HepG2 (cell line): Measurements from ENCODE around the gene ABCG2. TPM values are rescaled to one million over a fixed set of nuclear protein-coding genes. Genes with fewer than 3 reads are reported as not detected.

Experiments used
- ATAC-seq: fragments of 200-7000 bp; cut with Tn5 transposase; 3 replicates; pipeline ENCODE4 v1.9.1; 2020; ENCODE audit warnings: mild to moderate bottlenecking, moderate library complexity
- BruUV-seq: library from RNA; stranded (reverse); fragments of 400-500 nt; replicated peaks from 2 replicates; lab custom pipeline; 2021; lab: Mats Ljungman, UMichigan
- CTCF ChIA-PET: fragments of 300-600 bp; formaldehyde crosslinking; extraction: SDS; loops from one replicate; lab custom pipeline; 2021; ENCODE audit warnings: low total read pairs, inconsistent platforms, low intra/inter-chr PET ratio; lab: Yijun Ruan, JAX
- POLR2A ChIA-PET: fragments of 350-600 bp; sonication (Branson Sonifier 250); formaldehyde crosslinking; loops from one replicate; lab custom pipeline; 2020; ENCODE audit warnings: antibody characterized with exemption, inconsistent platforms; lab: Yijun Ruan, JAX
- DNase-seq: peaks from one replicate; pipeline ENCODE4 v3.0.0-alpha.2; 2015; ENCODE audit warnings: low spot score
- FAIRE-seq: peaks from 3 replicates; lab custom pipeline; 2011; peaks lifted over from hg19 to GRCh38; lab: Jason Lieb, UNC
- H2AFZ ChIP-seq: one replicate; pipeline ENCODE4 v1.6.1; 2011; ENCODE audit warnings: low read length, inconsistent platforms
- H3K27ac ChIP-seq: fragments of 300-600 bp; 3 replicates; pipeline ENCODE4 v1.8.0; 2011; ENCODE audit warnings: mixed run types, mild to moderate bottlenecking, mixed read lengths, low read length, inconsistent platforms; ENCODE audit not compliant: insufficient read depth; ENCODE audit errors: extremely low read length
- H3K27me3 ChIP-seq, 2 experiments: fragments of 200-600 bp in 1 of 2; 2 replicates in 1 of 2; 3 replicates in 1 of 2; pipeline versions ENCODE4 v1.6.0 to v1.8.0; 2011; ENCODE audit warnings: low read length in 2 of 2, mild to moderate bottlenecking in 2 of 2, moderate library complexity in 2 of 2, inconsistent platforms in 1 of 2; ENCODE audit not compliant: insufficient read depth in 2 of 2, control insufficient read depth in 1 of 2
- H3K36me3 ChIP-seq, 2 experiments: fragments of 200-600 bp in 1 of 2; replicated peaks in 1 of 2; 2 replicates in 1 of 2; 3 replicates in 1 of 2; pipeline versions ENCODE4 v1.5.1 to v1.8.0; 2011; ENCODE audit warnings: low read length in 2 of 2, inconsistent platforms in 1 of 2; ENCODE audit not compliant: insufficient read depth in 2 of 2, control insufficient read depth in 1 of 2
- H3K4me1 ChIP-seq: 2 replicates; pipeline ENCODE4 v1.5.1; 2012; ENCODE audit warnings: low read length, inconsistent platforms; ENCODE audit not compliant: insufficient read depth
- H3K4me2 ChIP-seq: 2 replicates; pipeline ENCODE4 v1.6.0; 2011; ENCODE audit warnings: low read depth, low read length, inconsistent platforms
- H3K4me3 ChIP-seq, 3 experiments: fragments of 200-600 bp in 1 of 3; sonication (generic), shearing (Covaris generic) in 1 of 3; replicated peaks in 1 of 3; 2 replicates each; pipeline ENCODE4 v1.5.1; 2011 to 2016; ENCODE audit warnings: low read length in 3 of 3, inconsistent platforms in 2 of 3, low read depth in 2 of 3, mild to moderate bottlenecking in 2 of 3, control low read depth in 1 of 3, mixed read lengths in 1 of 3; ENCODE audit not compliant: insufficient read depth in 1 of 3
- H3K79me2 ChIP-seq: one replicate; pipeline ENCODE4 v1.6.1; 2011; ENCODE audit warnings: low read length, inconsistent platforms; ENCODE audit not compliant: insufficient read depth
- H3K9ac ChIP-seq: 2 replicates; pipeline ENCODE4 v1.6.0; 2011; ENCODE audit warnings: mild to moderate bottlenecking, low read depth, low read length, inconsistent platforms; ENCODE audit not compliant: insufficient read depth
- H3K9me3 ChIP-seq: 2 replicates; pipeline ENCODE4 v1.5.1; 2012; ENCODE audit warnings: mild to moderate bottlenecking, low read length
- H4K20me1 ChIP-seq: 2 replicates; pipeline ENCODE4 v1.6.0; 2011; ENCODE audit warnings: inconsistent platforms, mild to moderate bottlenecking, low read length, moderate library complexity; ENCODE audit not compliant: insufficient read depth
- ARNT ChIP-seq: fragments of 450-650 bp; IDR thresholded peaks from 2 replicates; pipeline ENCODE4 v1.6.1; 2017
- CREBL2 ChIP-seq: sonication (generic); formaldehyde crosslinking; IDR thresholded peaks from 2 replicates; pipeline ENCODE4 v1.8.1; 2023; ENCODE audit warnings: missing genetic modification reagents, mild to moderate bottlenecking, borderline replicate concordance
- HMG20A ChIP-seq: IDR thresholded peaks from 2 replicates; pipeline ENCODE4 v1.6.1; 2016; ENCODE audit warnings: borderline replicate concordance
- HNRNPLL ChIP-seq: fragments of 200-400 bp; formaldehyde crosslinking; IDR thresholded peaks from 2 replicates; pipeline ENCODE4 v1.6.1; 2017; ENCODE audit warnings: mild to moderate bottlenecking, low read depth, low read length; ENCODE audit not compliant: poor library complexity, severe bottlenecking
- NFRKB ChIP-seq: fragments of 450-650 bp; IDR thresholded peaks from 2 replicates; pipeline ENCODE4 v1.6.1; 2017
- SNRNP70 ChIP-seq: fragments of 200-400 bp; formaldehyde crosslinking; IDR thresholded peaks from 2 replicates; pipeline ENCODE4 v1.6.1; 2017; ENCODE audit warnings: mild to moderate bottlenecking, low read depth, low read length, moderate library complexity
- THAP7 ChIP-seq: sonication (generic); formaldehyde crosslinking; IDR thresholded peaks from 2 replicates; pipeline ENCODE4 v1.8.1; 2023; ENCODE audit warnings: mild to moderate bottlenecking, missing genetic modification reagents
- YY1 ChIP-seq: IDR thresholded peaks from 2 replicates; pipeline ENCODE4 v1.6.1; 2011; ENCODE audit warnings: low read length, low read depth, moderate library complexity, mild to moderate bottlenecking; ENCODE audit not compliant: insufficient read depth, insufficient replicate concordance
- ZNF720 ChIP-seq: sonication (generic); formaldehyde crosslinking; IDR thresholded peaks from 2 replicates; pipeline ENCODE4 v1.4.0; 2020; ENCODE audit warnings: missing genetic modification reagents
- ZNF772 ChIP-seq: sonication (generic); formaldehyde crosslinking; IDR thresholded peaks from 2 replicates; pipeline ENCODE4 v1.5.0; 2020; ENCODE audit warnings: mild to moderate bottlenecking, missing genetic modification reagents
- WGBS: methylation state at CpG from one replicate; pipeline ENCODE4 v1.1.6; 2017; ENCODE audit warnings: low lambda C conversion rate; 5-methylcytosine and 5-hydroxymethylcytosine counted together
- in situ Hi-C: cut with HindIII; loops from 2 replicates; pipeline ENCODE4 v1.10.0; 2017; ENCODE audit warnings: low pct_unique_long_range_greater_than_20kb; ENCODE audit not compliant: extremely low pct_ligation_motif_present
- intact Hi-C: fragments of 100-400 bp; cut with micrococcal nuclease; formaldehyde crosslinking; loops from one replicate; pipeline ENCODE4 v1.10.0; 2022; ENCODE audit not compliant: unreplicated experiment
- polyA plus RNA-seq, 8 experiments: library from polyadenylated mRNA; depleted of rRNA in 3 of 8; stranded (reverse) in 7 of 8; unstranded in 1 of 8; fragments of >200 nt; fragmentation: Illumina TruSeq in 4 of 8; extraction: Trizol in 4 of 8; gene quantifications; 2 replicates each; pipeline versions ENCODE4 v1.2.1 to v1.2.3, GENCODE V29; 2011 to 2016; ENCODE audit warnings: low read depth in 4 of 8, missing spikeins in 1 of 8, mixed read lengths in 1 of 8; ENCODE audit not compliant: insufficient read depth in 1 of 8
- total RNA-seq, 5 experiments: library from RNA; depleted of rRNA; stranded (reverse); fragments of >200 nt; fragmentation: Illumina TruSeq; extraction: Trizol; gene quantifications; 2 replicates each; pipeline ENCODE4 v1.2.3, GENCODE V29; 2016; ENCODE audit warnings: low read depth in 1 of 5

The ABCG2 gene
- total and polyA plus RNA-seq, 2 of the 13 experiments (the other 11 are each of a cell fraction or from before 2014, with no cell fraction given), result 10.0 to 15.7 TPM

- POLR2A ChIA-PET, result no interaction called here
- H3K9me3 ChIP-seq, result no peaks in the 10 kb centered on the region
- H2AFZ ChIP-seq, result no peak overlapping the region
- no peak overlapping the region for H3K4me3 ChIP-seq
- peaks cover 13% of the 10 kb centered on the region for H3K4me1 ChIP-seq
- H3K36me3 ChIP-seq, result 0 out of 5 replicates have a peak, but pooled peaks cover 0 to 6% of the 10 kb centered on the region in 2 experiments
- ATAC-seq (no peak), FAIRE-seq (no peak)
- no peaks in the 10 kb centered on the region for H3K27me3 ChIP-seq
- no TSS peak for BruUV-seq
- CTCF ChIA-PET, result no interaction called here
- no peaks in the 10 kb centered on the region for H4K20me1 ChIP-seq
- no peak overlapping the region for H3K9ac ChIP-seq
- WGBS, result 64% methylated on average over 1 of the region's 1 CpG
- in situ Hi-C loops, result no loop called here
- no peak overlapping the region for H3K4me2 ChIP-seq
- TF ChIP-seq SNRNP70 (no peak), CREBL2 (CRISPR knock-in tag) (no peak), ARNT (no peak), ZNF772 (no peak), ZNF720 (CRISPR knock-in tag) (no peak), YY1 (no peak), THAP7 (CRISPR knock-in tag) (no peak), HMG20A (no peak), HNRNPLL (no peak), NFRKB (no peak)
- TF ChIP-seq, all 625 proteins: peak for 0
- H3K79me2 ChIP-seq, result no peaks in the 10 kb centered on the region
- DNase-seq, result no peak
- intact Hi-C loops, result no loop called here
- no peak overlapping the region for H3K27ac ChIP-seq
These were observed 24.3 kb downstream of the ABCG2 start for GRCh38 chr4:88134111-88134510.
